GM12874 (cell line): ENCODE measurements around the gene CAPNS2.

Source experiments
- CTCF ChIP-seq: IDR thresholded peaks from 2 replicates; pipeline ENCODE4 v1.5.1; 2011; ENCODE audit warnings: low read depth, mild to moderate bottlenecking, control low read depth, low read length, moderate library complexity; ENCODE audit not compliant: insufficient read depth

CAPNS2 gene

GRCh38 chr16:55534756-55535155, 31.7 kb upstream of the CAPNS2 start:
- TF ChIP-seq CTCF, result no peak

- no peak for TF ChIP-seq CTCF
These were observed 27.4 kb upstream of the CAPNS2 start for GRCh38 chr16:55539049-55539448.

- no peak for TF ChIP-seq CTCF
These were observed 27.0 kb upstream of the CAPNS2 start for GRCh38 chr16:55539488-55539887.

GRCh38 chr16:55540221-55540620, 26.3 kb upstream of the CAPNS2 start:
- TF ChIP-seq CTCF, result no peak

GRCh38 chr16:55542459-55543082, 23.9 kb upstream of the CAPNS2 start:
- no peak for TF ChIP-seq CTCF

GRCh38 chr16:55543472-55543871, 23.0 kb upstream of the CAPNS2 start:
- TF ChIP-seq CTCF, result no peak

GRCh38 chr16:55552621-55553020, 13.9 kb upstream of the CAPNS2 start:
- TF ChIP-seq CTCF, result no peak
